HG03280 (cell line): ENCODE measurements around the gene AK1.

Experiments used
- ATAC-seq: cut with Tn5 transposase; IDR thresholded peaks from one replicate; pipeline ENCODE4 v1.9.1; 2021; ENCODE audit warnings: mild to moderate bottlenecking, moderate library complexity; ENCODE audit not compliant: unreplicated experiment

AK1 gene

DNA sequence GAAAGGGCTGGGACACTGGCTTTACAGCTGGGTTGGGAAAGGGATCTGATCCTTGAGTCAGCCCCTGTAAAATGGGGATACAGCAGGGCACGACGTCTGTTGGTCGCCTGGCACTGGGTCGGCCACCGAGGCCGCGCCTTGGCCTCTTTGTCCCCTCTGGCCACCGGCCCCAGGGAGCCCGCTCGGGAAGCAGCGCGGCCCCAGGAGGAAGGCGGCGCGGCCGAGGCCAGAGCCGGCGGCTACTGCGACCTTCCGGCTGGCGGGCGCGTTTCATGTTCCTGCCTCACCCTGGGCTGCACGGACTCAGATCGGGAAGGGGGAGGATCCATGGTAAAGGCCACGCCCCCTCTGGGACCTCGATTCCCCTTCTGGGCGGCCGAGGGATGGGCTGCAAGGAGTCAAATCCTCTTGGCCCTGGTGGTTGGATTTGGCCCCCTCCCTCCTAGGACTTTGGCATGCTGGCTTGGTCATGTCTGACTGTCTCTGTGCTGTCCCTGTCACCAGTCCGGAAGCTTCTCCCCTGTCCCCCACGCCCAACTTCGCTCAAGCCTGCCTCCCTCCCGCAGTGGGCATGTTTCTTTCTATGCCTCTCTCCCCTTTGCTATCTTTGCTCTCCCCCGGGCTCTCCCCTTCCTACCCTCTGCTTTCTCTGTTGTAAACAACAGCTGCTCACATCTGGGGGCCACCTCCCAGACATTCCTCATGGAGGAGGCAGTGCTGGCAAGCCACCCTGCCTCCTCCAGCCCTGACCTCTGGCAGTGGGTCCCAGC is 49.0 kb downstream of the AK1 start:
- no peak for ATAC-seq

- ATAC-seq = no peak
Measured at GRCh38 chr9:127826253-127826913, 51.1 kb downstream of the AK1 start.

DNA sequence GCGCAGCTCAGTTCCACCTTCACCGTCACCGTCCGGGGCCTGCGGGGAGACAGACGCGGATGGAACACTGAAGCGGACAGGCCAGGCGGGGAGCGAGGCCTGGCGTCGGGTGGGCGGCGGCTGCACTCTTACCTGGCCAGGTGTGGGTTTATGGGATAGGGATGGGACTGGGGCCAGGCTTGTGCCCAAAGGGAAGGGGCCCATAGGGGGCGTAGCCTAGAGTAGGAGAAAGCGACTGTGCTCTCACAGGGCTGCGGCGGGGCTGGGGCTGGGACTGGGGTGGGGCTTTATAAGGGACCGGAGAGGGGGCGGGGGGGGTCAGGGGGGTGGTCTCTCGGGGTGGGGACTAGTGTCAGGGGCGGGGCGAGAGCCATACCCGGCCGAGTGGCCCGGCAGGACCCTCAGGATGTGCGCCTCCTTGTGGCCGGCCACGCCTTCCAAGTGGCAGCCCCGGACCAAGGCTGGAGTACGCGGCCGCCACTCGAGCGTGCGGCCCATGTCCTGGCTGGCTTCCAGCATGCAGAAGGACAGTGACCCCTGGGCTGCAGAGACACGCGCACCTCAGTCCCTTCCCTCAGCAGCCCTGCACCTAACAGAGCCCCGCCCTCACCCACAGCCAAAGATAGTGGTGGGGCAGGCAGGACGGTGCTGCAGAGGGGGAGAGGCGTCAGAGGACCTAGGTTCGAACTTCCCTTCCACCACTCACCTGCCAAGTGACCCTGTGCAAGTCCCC is 52.0 kb downstream of the AK1 start:
- no peak for ATAC-seq

- no peak for ATAC-seq
Measured at GRCh38 chr9:127822108-127822507, 55.4 kb downstream of the AK1 start.

DNA sequence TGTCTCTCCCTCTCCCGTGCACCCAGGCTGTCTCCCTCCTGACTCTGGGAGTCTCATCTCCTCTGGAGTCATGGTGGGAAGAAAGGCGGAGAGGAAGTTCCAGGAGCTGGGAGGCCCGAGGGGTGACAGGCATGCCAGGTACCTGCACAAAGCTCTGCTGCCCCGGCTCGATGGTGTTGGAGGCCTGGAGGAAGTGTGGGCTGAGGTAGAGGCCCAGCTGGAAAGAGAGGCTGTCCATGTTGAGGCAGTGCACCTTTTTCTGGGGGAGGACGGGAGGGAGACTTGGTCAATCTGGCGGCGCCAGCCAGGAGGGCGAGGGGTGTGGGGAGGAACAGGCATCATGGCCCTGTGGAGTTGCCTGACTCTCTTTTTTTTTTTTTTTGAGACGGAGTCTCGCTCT is 58.9 kb downstream of the AK1 start:
- no peak for ATAC-seq

- no peak for ATAC-seq
Measured at GRCh38 chr9:127817881-127818434, 59.5 kb downstream of the AK1 start.

- ATAC-seq = no peak
Measured at GRCh38 chr9:127816728-127817127, 60.7 kb downstream of the AK1 start.
